GM18502 (cell line): Measurements from ENCODE around the gene SF3B1.
"Not testable (repeated sequence)": the region's sequence is repeated elsewhere in the genome, so short reads cannot be mapped to it uniquely, and the experiment has no call there.

Source experiments
- ATAC-seq: cut with Tn5 transposase; IDR thresholded peaks from one replicate; pipeline ENCODE4 v1.9.1; 2021; ENCODE audit warnings: mild to moderate bottlenecking; ENCODE audit not compliant: unreplicated experiment, poor library complexity

Gene SF3B1

DNA sequence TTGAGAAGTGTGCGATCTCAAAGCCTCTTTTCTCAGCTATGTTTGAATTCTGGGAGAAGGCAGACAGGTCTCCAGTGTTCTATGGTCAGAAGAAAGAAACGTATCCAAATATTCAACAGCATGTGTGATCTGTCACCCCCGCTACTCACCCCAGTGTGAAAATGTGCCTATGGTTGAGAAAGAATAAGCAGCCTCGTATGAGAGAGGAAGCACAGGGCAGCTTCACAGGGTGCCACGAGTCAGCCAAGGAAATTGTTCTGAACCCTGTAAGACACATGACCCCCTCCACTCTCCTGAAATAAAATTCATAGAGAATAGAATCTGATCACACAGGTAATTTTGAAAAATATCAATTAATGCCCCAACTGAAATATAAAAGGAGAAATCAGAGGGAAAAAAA, 8.0 kb upstream of the SF3B1 start:
- ATAC-seq: no peak

DNA sequence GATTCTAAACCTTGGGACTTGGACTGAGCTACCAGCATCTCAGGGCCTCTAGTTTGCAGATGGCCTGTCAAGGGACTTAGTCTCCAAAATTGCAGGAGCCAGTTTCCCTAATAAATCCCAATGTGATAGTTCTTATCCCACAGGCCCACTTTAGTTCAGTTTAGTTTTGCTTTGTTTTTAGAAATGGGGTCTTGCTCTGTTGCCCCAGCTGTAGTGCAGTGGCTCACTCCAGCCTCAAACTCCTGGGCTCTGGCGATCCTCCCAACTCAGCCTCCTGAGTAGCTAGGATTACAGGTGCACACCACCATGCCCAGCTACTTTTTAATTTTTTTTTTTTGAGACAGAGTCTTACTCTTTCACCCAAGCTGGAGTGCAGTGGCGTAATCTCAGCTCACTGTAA, 2.6 kb upstream of the SF3B1 start:
- no peak for ATAC-seq

- ATAC-seq: no peak
These were observed 981 bp upstream of the SF3B1 start for GRCh38 chr2:197435598-197436420.

- no peak for ATAC-seq
These were observed 919 bp downstream of the SF3B1 start for GRCh38 chr2:197433780-197434438.

DNA sequence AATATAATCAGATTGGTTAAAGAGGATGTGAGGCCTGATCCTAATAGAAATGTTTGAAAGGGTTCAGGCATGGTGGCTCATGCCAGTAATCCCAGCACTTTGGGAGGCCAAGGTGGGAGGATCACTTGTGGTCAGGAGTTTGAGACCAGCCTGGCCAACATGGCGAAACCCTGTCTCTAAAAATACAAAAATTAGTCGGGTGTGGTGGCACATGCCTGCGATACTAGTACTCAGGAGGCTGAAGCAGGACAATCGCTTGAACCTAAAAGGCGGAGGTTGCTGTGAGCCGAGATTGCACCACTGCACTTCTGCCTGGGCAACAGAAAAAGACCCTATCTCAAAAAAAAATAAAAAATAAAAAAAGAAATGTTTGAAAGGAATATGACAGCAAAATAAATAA, 2.3 kb downstream of the SF3B1 start:
- not testable (repeated sequence) for ATAC-seq

DNA sequence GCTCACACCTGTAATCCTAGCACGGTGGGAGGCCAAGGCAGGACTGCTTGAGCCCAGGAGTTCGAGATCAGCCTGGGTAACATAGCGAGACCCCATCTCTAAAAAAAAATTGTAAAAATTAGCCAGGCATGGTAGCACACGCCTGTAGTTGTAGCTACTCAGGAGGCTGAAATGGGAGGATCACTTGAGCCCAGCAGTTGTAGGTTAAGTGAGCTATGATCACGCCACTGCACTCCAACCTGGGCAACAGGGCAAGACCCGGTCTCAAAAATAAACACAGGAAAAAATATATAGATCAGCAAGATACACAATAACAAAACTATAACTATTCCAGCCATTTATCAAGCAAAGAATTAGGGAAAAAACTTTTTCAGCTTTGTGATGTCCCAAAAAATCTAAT, 3.0 kb downstream of the SF3B1 start:
- ATAC-seq: no peak

DNA sequence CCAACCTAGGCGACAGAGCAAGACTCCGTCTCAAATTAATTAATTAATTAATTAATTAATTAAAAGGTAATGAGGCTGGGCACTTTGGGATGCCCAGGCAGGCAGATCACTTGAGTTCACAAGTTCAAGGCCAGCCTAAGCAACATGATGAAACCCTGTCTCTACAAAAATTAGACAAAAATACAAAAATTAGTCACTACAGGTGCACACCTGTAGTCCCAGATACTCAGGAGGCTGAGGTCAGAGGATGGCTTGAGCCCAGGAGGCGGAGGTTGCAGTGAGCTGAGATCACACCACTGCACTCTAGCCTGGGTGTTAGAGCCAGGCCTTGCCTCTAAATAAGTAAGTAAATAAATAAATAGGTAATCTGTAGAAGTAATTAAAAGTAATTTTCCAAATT, 6.8 kb downstream of the SF3B1 start:
- ATAC-seq: no peak

GRCh38 chr2:197426723-197427603, 7.9 kb downstream of the SF3B1 start:
- ATAC-seq: no peak

DNA sequence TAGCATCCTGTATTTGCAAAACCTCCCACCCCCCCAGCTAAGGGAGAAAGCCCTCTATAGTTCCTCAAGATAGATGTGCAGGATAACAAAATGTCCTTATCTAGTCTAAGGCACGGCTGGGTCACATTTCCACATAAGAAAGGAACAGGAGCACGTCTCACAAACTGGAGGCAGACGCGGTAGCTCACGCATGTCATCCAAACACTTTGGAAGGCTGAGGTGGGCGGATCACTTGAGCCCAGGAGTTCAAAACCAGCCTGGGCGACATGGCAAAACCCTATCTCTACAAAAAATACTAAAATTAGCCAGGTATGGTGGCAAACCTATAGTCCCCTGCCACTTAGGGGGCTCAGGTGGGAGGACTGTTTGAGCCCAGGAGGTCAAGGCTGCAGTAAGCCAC, 9.3 kb downstream of the SF3B1 start:
- ATAC-seq: no peak

DNA sequence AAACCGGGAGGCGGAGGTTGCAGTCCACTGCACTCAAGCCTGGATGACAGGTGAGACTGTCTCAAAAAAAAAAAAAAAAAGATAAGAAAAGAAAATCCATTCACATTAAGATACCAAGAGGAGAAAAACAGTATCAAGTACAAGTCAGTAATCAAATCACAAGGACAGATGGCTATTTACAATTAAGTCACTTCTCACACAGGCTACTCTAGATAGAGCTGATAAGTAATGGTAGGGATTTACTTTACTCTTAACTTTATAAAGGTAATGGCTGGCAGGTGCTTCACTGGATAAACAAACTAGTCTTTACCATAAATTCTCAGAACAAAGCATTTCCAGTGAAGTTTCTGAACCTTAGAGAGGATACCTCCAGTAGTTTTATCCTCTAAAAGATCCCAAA, 11.5 kb downstream of the SF3B1 start:
- ATAC-seq: no peak

DNA sequence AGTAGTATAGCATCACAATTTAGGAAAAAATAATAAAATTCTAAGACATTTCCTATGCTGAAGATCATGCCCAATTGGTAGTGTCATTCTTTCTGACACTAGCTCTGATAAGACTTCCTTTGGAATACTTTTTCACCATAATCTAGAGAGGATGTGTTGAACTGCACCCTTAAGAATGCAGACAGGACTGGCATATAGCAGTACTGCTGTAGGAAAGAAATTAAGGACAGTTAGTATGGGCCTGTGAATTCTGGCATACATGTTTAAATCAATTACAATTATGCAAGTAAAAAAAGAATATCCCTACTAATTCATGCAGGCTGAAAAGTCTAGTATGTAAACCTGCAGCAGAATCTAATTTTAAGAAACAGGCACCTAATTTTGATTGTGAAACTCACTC, 15.4 kb downstream of the SF3B1 start:
- ATAC-seq: no peak

DNA sequence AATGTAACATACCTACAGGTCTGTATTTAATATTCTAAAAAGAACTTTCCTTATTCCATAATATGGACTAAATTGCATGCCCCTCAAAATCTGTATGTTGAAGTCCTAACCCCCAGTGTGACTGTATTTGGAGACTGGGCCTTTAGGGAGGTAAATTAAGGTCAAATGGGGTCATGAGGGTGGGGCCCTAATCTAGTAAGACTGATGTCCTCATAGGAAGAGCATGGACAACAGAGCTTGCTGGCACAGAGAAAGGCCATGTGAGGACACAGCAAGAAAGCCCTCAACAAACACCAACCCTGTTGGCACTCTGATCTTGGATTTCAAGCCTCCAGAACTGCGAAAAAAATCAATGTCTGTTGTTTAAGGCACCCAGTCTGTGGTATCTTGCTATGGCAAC, 18.6 kb downstream of the SF3B1 start:
- no peak for ATAC-seq

- ATAC-seq: no peak
These were observed 20.3 kb downstream of the SF3B1 start for GRCh38 chr2:197414515-197414914.

- no peak for ATAC-seq
These were observed 20.8 kb downstream of the SF3B1 start for GRCh38 chr2:197414039-197414438.

DNA sequence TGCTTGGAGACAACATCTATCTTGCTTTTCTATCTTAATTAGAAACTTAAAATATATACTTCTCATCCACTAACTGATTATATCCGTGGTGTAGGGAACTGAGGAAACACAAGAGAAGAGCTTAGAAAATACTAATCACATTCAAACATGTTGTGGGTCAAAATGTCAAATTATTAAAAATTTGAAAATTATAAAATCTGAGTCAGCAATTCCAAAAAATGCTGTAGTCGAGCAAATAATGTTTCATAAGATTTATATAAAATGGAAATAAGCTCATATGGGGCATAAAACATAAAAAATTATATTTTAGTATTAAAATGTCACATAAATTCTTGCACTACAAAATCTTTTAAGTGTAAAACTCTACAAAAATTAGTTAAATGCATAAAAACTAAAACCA, 29.2 kb downstream of the SF3B1 start:
- ATAC-seq: no peak

DNA sequence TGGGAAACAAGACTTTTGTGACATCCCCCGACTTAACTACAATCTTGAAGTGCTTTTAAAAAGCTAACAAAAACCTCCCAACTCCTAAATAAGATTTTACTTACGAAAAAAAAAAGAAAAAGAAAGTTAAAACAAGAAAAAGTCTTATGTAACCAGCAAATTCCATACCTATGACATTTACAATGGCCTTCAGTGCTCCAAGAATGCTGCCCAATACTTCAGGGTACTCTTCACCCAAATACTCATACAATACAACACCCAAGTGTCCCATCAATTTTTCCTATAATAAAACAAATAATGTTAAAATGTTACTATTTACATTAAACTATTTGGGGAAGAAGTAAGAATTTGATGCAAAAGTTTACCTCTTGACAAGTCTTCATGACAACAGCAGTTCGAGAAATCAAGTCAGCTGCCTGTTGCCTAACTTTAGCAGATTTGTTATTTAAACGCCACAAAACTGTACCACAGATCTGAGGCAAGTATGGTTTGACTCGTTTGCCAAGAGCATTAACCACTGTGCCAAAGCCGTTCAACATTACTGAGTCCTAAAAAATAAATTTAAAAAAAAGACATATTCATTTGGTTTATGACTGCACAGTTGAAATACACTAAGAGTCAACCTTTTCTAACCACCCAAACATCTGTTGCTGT, 34.8 kb downstream of the SF3B1 start:
- ATAC-seq: no peak

DNA sequence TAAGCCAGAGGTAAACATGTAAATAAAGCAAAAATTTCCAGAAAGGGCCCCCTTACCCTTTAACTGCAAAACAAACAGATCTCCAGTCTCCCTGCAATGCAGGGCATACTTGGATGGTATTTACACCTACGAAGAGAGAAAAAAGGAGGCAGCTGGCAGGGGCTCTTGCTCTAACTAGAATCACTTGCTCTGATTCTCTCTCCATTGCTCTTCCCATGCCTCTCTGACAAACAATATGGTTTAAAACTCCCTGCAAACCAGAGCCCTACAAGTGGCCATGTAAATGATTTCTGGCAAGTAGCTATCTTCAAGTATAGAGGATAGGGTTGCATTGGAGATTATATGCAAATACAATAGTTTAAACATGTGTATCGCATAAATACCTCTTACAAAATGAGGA, 35.9 kb downstream of the SF3B1 start:
- ATAC-seq: no peak

DNA sequence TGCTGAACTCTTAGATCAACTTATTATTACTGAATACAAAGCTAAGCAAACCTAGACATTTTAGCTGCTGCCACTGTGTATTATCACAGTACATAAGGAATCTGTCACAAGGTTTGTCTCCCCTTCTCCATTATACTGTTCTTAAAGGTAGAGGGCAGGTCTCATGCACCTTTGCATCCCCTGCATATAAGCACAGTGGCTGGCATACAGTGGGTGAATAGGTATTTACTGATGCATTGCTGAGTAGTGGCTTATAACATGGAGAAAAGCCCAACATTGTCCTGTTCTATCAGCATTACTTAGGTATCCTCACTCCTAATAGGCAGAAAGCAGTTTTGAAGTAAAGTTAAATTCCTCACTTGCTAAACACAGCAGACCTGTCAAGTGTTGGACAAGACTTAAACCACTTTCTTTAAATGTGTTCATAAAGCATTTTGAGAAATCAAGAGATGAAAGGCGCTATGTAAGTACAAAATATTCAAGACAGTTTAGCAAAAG, 43.6 kb downstream of the SF3B1 start:
- ATAC-seq: no peak

- no peak for ATAC-seq
These were observed 45.8 kb downstream of the SF3B1 start for GRCh38 chr2:197388866-197389587.

- no peak for ATAC-seq
These were observed 47.6 kb downstream of the SF3B1 start for GRCh38 chr2:197387179-197387578.
